ENCODE data around the gene SCN1B.
A peak's percentile ranks its signal among the peaks of the same experiment; 100 is the strongest.
"Not testable (repeated sequence)": the region's sequence is repeated elsewhere in the genome, so short reads cannot be mapped to it uniquely, and the experiment has no call there.

Gene SCN1B

DNA sequence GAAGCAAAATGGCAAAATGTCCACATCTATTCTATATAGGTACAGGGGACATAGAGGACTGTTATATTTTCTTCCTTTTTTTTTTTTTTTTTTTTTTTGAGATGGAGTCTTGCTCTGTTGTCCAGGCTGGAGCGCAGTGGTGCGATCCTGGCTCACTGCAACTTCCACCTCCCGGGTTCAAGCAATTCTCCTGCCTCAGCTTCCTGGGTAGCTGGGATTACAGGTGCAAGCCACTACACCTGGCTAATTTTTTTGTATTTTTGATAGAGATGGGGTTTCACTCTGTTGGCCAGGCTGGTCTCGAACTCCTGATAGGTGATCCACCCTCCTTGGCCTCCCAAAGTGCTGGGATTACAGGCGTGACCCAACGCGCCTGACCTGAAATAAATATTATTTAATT is 32.0 kb upstream of the SCN1B start:
- Mint-ChIP-seq H3K36me3 (peaks cover 24% of the 10 kb centered on the region), H3K4me1 (peaks cover 57% of the 10 kb centered on the region), H3K27ac (peak overlapping the region; percentile 87), H3K27me3 (peaks cover 11% of the 10 kb centered on the region)
- ATAC-seq, H3K4me3 Mint-ChIP-seq, H3K9me3 Mint-ChIP-seq: not testable (repeated sequence)

DNA sequence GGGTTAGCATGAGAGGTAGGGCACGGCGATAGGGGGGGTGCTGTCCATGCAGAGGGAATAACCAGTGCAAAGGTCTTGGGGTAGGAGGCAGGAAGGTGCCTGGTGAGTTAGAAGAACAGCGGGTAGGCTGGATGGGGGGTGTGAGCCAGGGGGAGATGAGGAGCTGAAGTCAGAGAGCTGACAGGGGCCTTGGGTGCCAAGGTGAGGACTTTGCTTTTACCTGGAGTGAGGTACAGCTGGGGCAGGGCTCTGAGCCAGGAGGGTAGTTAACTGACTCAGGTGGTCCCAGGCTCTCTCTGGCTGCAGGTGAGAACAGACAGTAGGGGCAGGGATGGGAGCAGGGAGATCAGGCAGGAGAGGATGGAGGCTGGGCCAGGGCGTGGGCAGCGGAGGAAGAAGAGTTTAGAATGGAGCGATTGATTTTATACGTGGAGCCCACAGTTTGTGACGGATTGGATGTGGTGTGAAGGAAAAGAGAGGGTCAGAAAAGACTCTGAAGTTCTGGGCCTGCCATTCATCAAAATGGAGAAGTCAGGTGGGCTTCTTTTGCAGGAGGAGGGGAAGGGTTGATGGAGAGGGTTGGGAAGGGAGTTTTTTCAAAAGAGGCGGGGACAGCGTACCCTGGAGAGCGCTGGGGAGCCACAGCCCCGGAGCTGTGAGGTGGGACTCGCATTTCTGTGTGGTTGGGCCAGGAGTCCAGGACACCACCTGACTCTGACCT is 31.3 kb upstream of the SCN1B start:
- H3K27ac Mint-ChIP-seq = peak overlapping the region; percentile 87
- H3K36me3 Mint-ChIP-seq = peaks cover 26% of the 10 kb centered on the region
- peak overlapping the region; percentile 88 for H3K4me3 Mint-ChIP-seq
- H3K4me1 Mint-ChIP-seq = peaks cover 62% of the 10 kb centered on the region
- peak; percentile 46 for ATAC-seq
- peaks cover 5% of the 10 kb centered on the region for H3K27me3 Mint-ChIP-seq
- H3K9me3 Mint-ChIP-seq = no peaks in the 10 kb centered on the region

DNA sequence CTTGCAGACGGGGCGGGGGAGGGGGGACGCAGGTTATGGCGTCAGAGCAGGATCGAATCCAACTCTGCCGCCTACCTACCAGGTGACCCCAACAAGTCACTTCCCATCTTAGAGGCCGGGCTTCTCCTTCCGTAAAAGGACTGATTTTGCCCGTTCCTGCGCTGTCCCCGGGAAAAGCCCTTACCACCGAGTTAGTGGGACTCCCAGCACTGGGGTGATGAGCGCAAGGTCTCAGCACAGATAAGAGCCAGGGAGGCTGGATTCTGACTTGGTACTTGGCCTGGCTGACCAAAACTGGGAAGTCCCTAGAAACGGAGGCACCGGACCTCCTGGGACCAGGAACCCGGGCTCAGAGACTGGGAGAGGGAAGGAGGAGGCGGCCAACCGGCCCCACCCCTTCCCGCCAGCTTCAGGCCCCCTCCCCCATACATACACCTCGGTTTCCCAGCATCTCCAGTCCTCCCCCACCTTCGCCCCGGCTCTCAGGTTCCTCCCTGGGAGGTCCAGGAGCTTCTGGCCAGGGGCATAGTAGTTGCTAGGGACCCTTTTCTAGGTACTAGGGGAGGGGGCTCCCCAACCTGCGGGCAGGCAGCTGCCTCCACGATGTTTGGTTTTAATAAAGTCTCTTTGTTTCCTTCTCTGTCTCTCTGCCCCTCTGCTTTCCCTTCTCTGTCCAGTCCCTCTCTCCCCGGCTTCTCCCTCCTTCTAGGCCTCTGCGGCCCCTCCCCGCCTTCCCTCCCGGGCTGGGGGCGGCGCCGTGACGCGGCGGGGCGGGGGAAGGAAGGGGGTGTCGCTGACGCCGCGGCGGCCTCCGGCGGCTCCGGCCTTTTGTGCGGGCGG is 30.6 kb upstream of the SCN1B start, which contains the start of gene GRAMD1A:
TSS of gene GRAMD1A (plus strand) at position 826 of the 840 bp plus-strand sequence. CDS start 156 bp downstream, outside the sequence.
- H3K4me3 Mint-ChIP-seq = peak within 1 kb of the TSS; percentile 89
- peaks cover 31% of the 10 kb centered on the region for H3K36me3 Mint-ChIP-seq
- H3K9me3 Mint-ChIP-seq = no peaks in the 10 kb centered on the region
- peaks cover 62% of the 10 kb centered on the region for H3K4me1 Mint-ChIP-seq
- H3K27me3 Mint-ChIP-seq = no peaks in the 10 kb centered on the region
- ATAC-seq = peak; percentile 79
- peak within 1 kb of the TSS; percentile 87 for H3K27ac Mint-ChIP-seq

DNA sequence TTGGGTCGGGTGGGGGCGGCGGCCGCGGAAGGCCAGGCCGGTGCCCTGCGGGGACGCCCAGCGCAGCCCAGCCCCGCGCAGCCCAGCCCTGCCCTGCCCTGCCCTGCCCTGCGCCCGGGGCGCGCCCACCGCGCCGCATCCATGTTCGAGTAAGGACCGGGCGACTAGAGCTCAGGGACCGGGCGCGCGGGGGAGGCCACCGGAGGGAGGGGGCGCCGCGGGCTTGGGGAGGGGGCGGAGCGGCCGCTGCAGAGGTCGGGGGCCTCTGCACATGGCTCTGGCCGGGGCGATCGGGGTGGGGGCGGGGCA is 30.0 kb upstream of the SCN1B start:
- Mint-ChIP-seq H3K36me3 (peaks cover 34% of the 10 kb centered on the region), H3K9me3 (no peaks in the 10 kb centered on the region), H3K4me3 (peak overlapping the region; percentile 89), H3K4me1 (peaks cover 67% of the 10 kb centered on the region), H3K27ac (peak overlapping the region; percentile 87), H3K27me3 (no peaks in the 10 kb centered on the region)
- ATAC-seq = no peak

DNA sequence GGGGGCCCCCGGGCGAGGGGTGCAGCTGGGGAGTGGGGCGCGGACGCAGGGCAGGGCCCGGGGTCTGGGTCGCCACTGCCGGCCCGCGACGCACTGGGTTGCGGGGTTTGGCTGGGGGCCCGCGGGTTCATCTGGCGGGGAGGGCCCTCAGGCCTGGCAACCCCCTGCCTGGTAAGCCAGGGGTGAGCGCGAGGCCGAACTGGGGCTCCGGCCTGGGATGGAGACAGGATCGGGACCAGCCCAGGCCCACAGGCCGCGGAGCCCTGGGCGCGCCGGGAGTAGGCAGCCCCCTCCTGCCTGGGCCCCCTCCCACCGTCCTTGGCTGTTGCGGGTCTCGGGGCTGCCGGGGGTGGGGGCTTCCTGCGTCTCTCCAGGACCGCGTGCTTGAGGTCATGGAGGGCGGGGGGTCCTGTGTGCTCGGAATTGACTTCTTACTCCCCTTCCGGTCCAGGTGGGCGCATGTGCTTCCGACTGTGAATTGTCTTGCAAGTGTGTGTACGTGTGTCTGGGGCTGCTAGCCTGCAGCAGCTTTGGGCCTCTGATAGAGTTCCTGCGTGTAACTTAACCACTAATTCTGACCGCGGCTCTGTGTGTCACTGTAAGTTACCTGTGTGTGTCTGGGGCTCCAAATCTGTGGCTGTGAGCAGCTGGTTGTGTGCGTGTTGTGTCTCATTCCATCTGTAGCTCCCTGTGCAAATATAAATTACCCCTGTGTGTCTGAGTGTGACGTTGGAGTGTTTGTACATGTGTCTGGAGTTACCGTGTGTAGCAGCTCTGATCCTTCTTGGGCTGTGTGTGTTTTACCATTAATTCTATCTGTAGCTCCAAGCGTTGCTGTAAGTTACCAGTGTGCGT is 29.4 kb upstream of the SCN1B start:
- Mint-ChIP-seq H3K4me1 (peaks cover 70% of the 10 kb centered on the region), H3K9me3 (no peaks in the 10 kb centered on the region), H3K36me3 (peaks cover 40% of the 10 kb centered on the region), H3K4me3 (peak overlapping the region; percentile 89), H3K27ac (peak overlapping the region; percentile 87), H3K27me3 (no peaks in the 10 kb centered on the region)
- peak; percentile 17 for ATAC-seq

DNA sequence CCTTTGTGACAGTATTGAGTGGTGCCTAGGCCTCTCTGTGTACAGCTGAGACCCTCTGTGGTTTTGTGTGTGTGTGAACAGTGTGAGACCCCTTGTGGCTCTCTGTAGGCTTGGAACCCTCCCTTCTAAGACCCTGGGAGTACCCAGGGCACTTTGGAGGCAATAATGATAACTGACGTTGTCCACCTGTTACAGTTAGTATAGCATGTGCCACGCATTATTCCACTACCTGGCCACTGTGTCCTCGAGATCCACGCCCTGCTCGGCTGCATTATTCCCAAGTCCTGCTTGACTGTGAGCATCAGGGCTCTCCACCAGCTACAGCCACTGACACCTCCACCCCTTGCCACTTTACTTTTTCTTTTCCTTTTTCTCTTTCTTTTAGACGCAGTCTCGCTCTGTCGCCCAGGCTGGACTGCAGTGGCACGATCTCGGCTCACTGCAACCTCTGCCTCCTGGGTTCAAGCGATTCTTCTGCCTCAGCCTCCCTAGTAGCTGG is 28.2 kb upstream of the SCN1B start:
- peak overlapping the region; percentile 87 for H3K27ac Mint-ChIP-seq
- H3K36me3 Mint-ChIP-seq = peaks cover 49% of the 10 kb centered on the region
- no peaks in the 10 kb centered on the region for H3K27me3 Mint-ChIP-seq
- peaks cover 74% of the 10 kb centered on the region for H3K4me1 Mint-ChIP-seq
- H3K4me3 Mint-ChIP-seq = peak overlapping the region; percentile 89
- ATAC-seq = no peak
- H3K9me3 Mint-ChIP-seq = no peaks in the 10 kb centered on the region

DNA sequence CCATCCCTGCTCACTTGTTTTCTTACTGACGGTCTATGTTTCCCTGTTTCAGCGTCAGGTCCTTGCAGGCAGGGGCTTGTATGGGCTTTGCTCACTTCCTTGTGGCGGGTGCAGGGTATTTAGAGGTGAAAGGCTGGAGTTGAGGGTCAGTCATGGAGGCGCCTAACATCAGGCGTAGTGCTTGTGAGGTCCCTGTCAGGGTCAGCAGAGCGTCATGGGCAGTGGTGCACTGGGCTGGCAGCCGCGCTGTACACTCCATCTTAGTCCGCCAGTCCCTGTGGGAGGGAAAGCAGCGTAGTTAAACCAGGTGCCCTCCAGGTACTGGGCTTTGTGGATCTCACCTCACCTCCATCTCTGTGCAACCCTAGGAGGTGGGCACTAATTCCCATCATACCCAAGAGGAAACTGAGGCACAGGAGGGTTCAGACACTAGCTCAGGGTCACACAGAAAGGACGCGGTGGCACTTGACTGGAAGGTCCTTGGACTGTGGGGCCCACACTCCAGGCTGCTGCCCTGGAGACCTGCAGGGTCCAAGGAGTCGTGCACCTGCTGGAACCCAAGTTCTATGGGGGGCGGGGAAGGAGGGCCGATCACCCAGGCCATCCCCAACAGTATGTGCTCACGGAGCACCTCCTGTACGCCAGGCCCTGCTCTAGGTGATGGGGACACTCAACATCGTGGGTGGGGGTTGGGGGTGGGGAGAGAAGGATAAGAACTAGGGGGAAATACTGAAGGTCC is 25.6 kb upstream of the SCN1B start:
- Mint-ChIP-seq H3K4me3 (no peak overlapping the region), H3K4me1 (peaks cover 56% of the 10 kb centered on the region), H3K9me3 (no peaks in the 10 kb centered on the region), H3K27me3 (no peaks in the 10 kb centered on the region), H3K27ac (no peak overlapping the region), H3K36me3 (peaks cover 51% of the 10 kb centered on the region)
- ATAC-seq = no peak

DNA sequence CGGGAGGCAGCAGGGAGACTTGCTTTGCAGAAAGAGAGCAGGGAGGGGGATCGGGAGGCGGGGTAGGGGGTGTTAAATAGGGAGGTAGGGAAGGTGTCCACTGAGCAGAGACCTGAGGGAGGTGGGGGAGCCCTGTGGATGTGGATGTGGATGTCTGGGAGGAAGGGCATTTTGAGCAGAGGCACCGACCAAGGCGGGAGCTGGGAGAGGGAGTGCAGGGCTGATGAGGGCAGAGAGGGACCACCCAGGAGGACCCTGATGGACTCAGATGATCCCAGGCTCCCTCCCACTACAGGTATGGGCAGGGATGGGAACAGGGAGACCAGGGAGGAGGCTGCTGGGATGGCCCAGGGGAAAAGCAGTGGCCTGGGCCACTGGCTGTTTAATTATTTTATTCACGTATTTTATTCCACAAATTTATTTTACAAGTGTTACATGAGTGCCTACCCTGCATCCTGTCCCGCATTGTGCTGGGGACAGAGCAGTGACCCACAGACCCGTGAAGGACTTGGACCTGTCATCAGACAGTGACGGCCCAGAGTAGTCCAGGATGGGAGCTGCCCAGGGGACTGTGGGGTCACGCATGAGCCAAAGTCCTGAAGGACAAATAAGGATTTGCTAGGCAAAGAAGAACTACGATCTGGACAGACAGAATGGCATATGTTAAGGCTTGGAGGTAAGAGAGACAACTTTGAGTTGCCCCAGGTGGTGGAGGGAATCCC is 24.9 kb upstream of the SCN1B start:
- Mint-ChIP-seq H3K27me3 (no peaks in the 10 kb centered on the region), H3K36me3 (peaks cover 58% of the 10 kb centered on the region), H3K9me3 (no peaks in the 10 kb centered on the region), H3K4me3 (no peak overlapping the region), H3K27ac (no peak overlapping the region), H3K4me1 (peaks cover 59% of the 10 kb centered on the region)
- no peak for ATAC-seq

DNA sequence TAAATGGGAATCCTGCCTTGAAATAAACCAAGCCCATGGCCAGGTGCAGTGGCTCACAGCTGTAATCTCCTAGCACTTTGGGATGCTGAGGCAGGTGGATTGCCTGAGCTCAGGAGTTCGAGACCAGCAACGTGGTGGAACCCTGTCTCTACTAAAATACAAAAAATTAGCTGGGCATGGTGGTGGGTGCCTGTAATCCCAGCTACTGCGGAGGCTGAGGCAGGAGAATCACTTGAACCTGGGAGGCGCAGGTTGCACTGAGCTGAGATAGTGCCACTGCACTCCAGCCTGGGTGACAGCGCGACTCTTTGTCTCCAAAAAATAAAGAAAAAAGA is 24.3 kb upstream of the SCN1B start:
- Mint-ChIP-seq H3K36me3 (peaks cover 60% of the 10 kb centered on the region), H3K4me1 (peaks cover 59% of the 10 kb centered on the region)
- H3K27me3 Mint-ChIP-seq, H3K27ac Mint-ChIP-seq, ATAC-seq, H3K4me3 Mint-ChIP-seq, H3K9me3 Mint-ChIP-seq: not testable (repeated sequence)

DNA sequence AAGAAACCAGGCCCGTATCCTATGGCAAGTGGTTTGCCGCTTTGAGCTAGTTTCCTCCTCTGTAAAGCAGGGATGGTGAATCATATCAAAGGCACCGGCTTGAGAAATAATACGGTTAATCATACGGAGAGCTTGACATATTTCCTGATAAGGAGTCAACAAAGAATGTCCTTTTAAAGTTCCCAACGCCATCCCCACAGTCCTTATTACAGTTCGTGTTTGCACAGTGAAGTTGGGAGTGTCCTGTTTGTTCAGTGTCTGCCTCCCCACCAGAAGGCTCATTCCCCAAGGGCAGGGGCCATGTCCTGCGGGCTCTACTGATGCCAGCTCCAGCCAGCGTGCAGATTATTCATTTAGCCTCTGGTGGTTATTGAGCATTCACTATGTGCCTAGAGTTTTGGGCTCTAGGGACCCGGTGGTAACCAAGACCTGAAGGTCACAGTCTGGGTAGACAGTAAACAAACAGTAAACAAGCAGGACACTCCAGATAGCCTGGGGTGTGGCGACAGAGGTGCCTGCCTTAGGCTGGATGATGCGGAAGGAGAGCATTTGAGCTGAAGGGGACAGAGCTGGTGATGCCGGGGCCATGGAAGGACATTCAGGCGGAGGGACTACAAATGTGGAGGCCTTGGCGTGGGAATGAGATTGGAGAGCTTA is 23.8 kb upstream of the SCN1B start:
- H3K27me3 Mint-ChIP-seq = no peaks in the 10 kb centered on the region
- H3K27ac Mint-ChIP-seq = peak overlapping the region; percentile 52
- no peak for ATAC-seq
- H3K4me1 Mint-ChIP-seq = peaks cover 57% of the 10 kb centered on the region
- no peak overlapping the region for H3K4me3 Mint-ChIP-seq
- peaks cover 60% of the 10 kb centered on the region for H3K36me3 Mint-ChIP-seq
- no peaks in the 10 kb centered on the region for H3K9me3 Mint-ChIP-seq

DNA sequence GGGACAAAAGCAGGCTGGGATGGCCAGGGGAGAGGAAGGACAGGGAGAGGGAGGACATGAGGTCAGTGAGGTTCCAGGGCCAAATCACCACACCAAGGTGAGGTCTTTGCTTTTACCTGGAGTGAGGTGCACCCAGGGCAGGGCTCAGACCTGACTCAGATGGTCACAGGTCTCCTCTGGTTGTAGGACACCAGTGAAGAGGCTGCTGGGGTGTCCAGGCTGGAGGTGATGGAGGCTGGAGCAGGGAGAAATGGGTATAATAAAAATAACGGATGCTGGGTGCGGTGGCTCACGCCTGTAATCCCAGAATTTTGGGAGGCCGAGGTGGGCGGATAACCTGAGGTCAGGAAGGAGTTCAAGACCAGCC is 23.3 kb upstream of the SCN1B start:
- ATAC-seq = no peak
- H3K27ac Mint-ChIP-seq = peak overlapping the region; percentile 52
- no peaks in the 10 kb centered on the region for H3K9me3 Mint-ChIP-seq
- H3K4me3 Mint-ChIP-seq = no peak overlapping the region
- H3K36me3 Mint-ChIP-seq = peaks cover 59% of the 10 kb centered on the region
- no peaks in the 10 kb centered on the region for H3K27me3 Mint-ChIP-seq
- H3K4me1 Mint-ChIP-seq = peaks cover 56% of the 10 kb centered on the region

DNA sequence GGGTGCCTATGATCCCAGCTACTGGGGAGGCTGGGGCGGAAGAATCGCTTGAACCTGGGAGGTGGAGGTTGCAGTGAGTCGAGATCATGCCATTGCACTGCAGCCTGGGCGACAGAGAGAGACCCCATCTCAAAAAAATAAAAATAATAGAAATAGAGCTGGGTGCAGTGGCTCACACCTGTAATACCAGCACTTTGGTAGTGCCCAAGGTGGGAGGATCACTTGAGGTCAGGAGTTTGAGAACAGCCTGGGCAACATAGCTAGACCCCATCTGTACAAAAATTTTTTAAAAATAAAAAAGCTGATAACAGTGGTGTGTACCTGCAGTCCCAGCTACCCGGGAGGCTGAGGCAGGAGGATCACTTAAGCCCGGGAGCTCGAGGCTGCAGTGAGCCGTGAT is 22.8 kb upstream of the SCN1B start:
- Mint-ChIP-seq H3K4me1 (peaks cover 56% of the 10 kb centered on the region), H3K36me3 (peaks cover 59% of the 10 kb centered on the region), H3K27ac (peak overlapping the region; percentile 52)
- not testable (repeated sequence) for H3K27me3 Mint-ChIP-seq, ATAC-seq, H3K9me3 Mint-ChIP-seq, H3K4me3 Mint-ChIP-seq

DNA sequence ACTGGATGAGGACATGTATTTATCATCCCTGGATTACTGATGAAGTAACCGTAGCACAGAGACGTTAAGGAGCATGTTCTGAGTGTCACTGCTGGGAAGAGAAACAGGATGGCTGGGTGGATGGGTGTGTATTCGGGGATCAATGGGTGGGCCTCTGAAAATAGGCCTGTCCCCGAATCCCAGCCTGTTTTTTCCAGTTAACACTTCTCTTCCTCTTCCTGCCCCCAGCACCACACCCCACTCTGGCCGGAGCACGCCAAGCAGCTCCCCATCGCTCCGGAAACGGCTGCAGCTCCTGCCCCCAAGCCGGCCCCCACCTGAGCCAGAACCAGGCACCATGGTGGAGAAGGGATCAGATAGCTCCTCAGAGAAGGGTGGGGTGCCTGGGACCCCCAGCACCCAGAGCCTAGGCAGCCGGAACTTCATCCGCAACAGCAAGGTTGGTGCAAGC is 21.4 kb upstream of the SCN1B start:
- Mint-ChIP-seq H3K4me1 (peaks cover 56% of the 10 kb centered on the region), H3K27ac (no peak overlapping the region), H3K9me3 (no peaks in the 10 kb centered on the region), H3K4me3 (no peak overlapping the region), H3K27me3 (no peaks in the 10 kb centered on the region), H3K36me3 (peaks cover 64% of the 10 kb centered on the region)
- ATAC-seq = no peak
